Osteoblast (primary cell): Measurements from ENCODE around the gene LCE7A. TPM values are rescaled to one million over a fixed set of nuclear protein-coding genes. Genes with fewer than 3 reads are reported as not detected.

Source experiments
- DNase-seq: peaks from one replicate; pipeline ENCODE4 v3.0.0; 2011; ENCODE audit warnings: low spot score, mixed read lengths; ENCODE audit not compliant: insufficient read length; ENCODE audit errors: missing footprints
- H2AFZ ChIP-seq: 2 replicates; pipeline ENCODE4 v1.6.0; 2011; ENCODE audit warnings: mild to moderate bottlenecking, low read length
- H3K27ac ChIP-seq: 2 replicates; pipeline ENCODE4 v1.5.1; 2011; ENCODE audit warnings: mild to moderate bottlenecking, low read depth, low read length, moderate library complexity
- H3K27me3 ChIP-seq: 2 replicates; pipeline ENCODE4 v1.6.0; 2012; ENCODE audit warnings: mild to moderate bottlenecking, control low read depth, inconsistent platforms, low read length, moderate library complexity; ENCODE audit not compliant: insufficient read depth
- H3K36me3 ChIP-seq: 2 replicates; pipeline ENCODE4 v1.5.1; 2011; ENCODE audit warnings: mild to moderate bottlenecking, low read length, control low read depth, moderate library complexity; ENCODE audit not compliant: insufficient read depth
- H3K4me1 ChIP-seq: 2 replicates; pipeline ENCODE4 v1.5.1; 2011; ENCODE audit warnings: mild to moderate bottlenecking, low read length, control low read depth, moderate library complexity; ENCODE audit not compliant: insufficient read depth
- H3K4me2 ChIP-seq: 2 replicates; pipeline ENCODE4 v1.6.0; 2011; ENCODE audit warnings: mild to moderate bottlenecking, low read length; ENCODE audit not compliant: insufficient read depth
- H3K4me3 ChIP-seq: fragments of 200-600 bp; sonication (generic); 3 replicates; pipeline ENCODE4 v1.5.1; 2012; ENCODE audit warnings: mild to moderate bottlenecking, low read length, inconsistent platforms; ENCODE audit not compliant: insufficient read depth
- H3K79me2 ChIP-seq: 2 replicates; pipeline ENCODE4 v1.6.0; 2012; ENCODE audit warnings: mild to moderate bottlenecking, low read length, control low read depth, inconsistent platforms; ENCODE audit not compliant: insufficient read depth
- H3K9me3 ChIP-seq: 2 replicates; pipeline ENCODE4 v1.5.1; 2011; ENCODE audit warnings: low read depth, low read length, control low read depth
- H4K20me1 ChIP-seq: 2 replicates; pipeline ENCODE4 v1.6.0; 2012; ENCODE audit warnings: mild to moderate bottlenecking, low read length, control low read depth; ENCODE audit not compliant: insufficient read depth
- CTCF ChIP-seq: IDR thresholded peaks from 2 replicates; pipeline ENCODE4 v1.5.1; 2011; ENCODE audit warnings: mild to moderate bottlenecking, low read depth, low read length, moderate library complexity; ENCODE audit errors: extremely low read depth
- total RNA-seq: library from RNA; depleted of rRNA; stranded (reverse); fragments of >200 nt; gene quantifications from 2 replicates; pipeline ENCODE4 v1.2.3, GENCODE V29; 2012

The LCE7A gene
- total RNA-seq, 1 donor: not detected

GRCh38 chr1:152884085-152884484, 24.3 kb downstream of the LCE7A start:
- Histone ChIP-seq H2AFZ (no peak overlapping the region), H3K4me2 (no peak overlapping the region), H3K27me3 (no peaks in the 10 kb centered on the region), H3K36me3 (no peaks in the 10 kb centered on the region), H3K9me3 (no peaks in the 10 kb centered on the region), H4K20me1 (no peaks in the 10 kb centered on the region), H3K4me3 (no peak overlapping the region), H3K27ac (no peak overlapping the region), H3K4me1 (peaks cover 22% of the 10 kb centered on the region), H3K79me2 (no peaks in the 10 kb centered on the region)
- TF ChIP-seq CTCF: no peak
- DNase-seq: no peak

- Histone ChIP-seq H3K4me2 (peak overlapping the region; percentile 52), H3K27me3 (no peaks in the 10 kb centered on the region), H3K79me2 (no peaks in the 10 kb centered on the region), H3K27ac (peak overlapping the region; percentile 8), H3K36me3 (no peaks in the 10 kb centered on the region), H3K4me3 (no peak overlapping the region), H4K20me1 (no peaks in the 10 kb centered on the region), H3K9me3 (no peaks in the 10 kb centered on the region), H2AFZ (no peak overlapping the region), H3K4me1 (peaks cover 22% of the 10 kb centered on the region)
- no peak for TF ChIP-seq CTCF
- peak; percentile 58 for DNase-seq
These were observed 24.7 kb downstream of the LCE7A start for GRCh38 chr1:152884506-152884905.

- H3K4me3 ChIP-seq: no peak overlapping the region
- peak; percentile 52 for DNase-seq
- no peaks in the 10 kb centered on the region for H3K9me3 ChIP-seq
- H3K4me2 ChIP-seq: peak overlapping the region; percentile 52
- peak overlapping the region; percentile 30 for H3K27ac ChIP-seq
- H3K79me2 ChIP-seq: no peaks in the 10 kb centered on the region
- no peaks in the 10 kb centered on the region for H3K27me3 ChIP-seq
- H3K36me3 ChIP-seq: no peaks in the 10 kb centered on the region
- H4K20me1 ChIP-seq: no peaks in the 10 kb centered on the region
- H3K4me1 ChIP-seq: peaks cover 22% of the 10 kb centered on the region
- no peak for TF ChIP-seq CTCF
- no peak overlapping the region for H2AFZ ChIP-seq
These were observed 25.3 kb downstream of the LCE7A start for GRCh38 chr1:152884966-152885624.

- Histone ChIP-seq H2AFZ (no peak overlapping the region), H3K27ac (no peak overlapping the region), H3K27me3 (no peaks in the 10 kb centered on the region), H3K4me3 (no peak overlapping the region), H3K4me1 (peaks cover 22% of the 10 kb centered on the region), H4K20me1 (no peaks in the 10 kb centered on the region), H3K9me3 (no peaks in the 10 kb centered on the region), H3K36me3 (no peaks in the 10 kb centered on the region), H3K79me2 (no peaks in the 10 kb centered on the region), H3K4me2 (peak overlapping the region; percentile 13)
- DNase-seq: no peak
- no peak for TF ChIP-seq CTCF
These were observed 26.3 kb downstream of the LCE7A start for GRCh38 chr1:152886085-152886484.
